ENCODE data around the gene TMEM45A. TPM values are rescaled to one million over a fixed set of nuclear protein-coding genes. Genes with fewer than 3 reads are reported as not detected.

The TMEM45A gene
- total and polyA plus RNA-seq, 2 donors (not counting 3 experiments of a cell fraction or from before 2014, with no cell fraction given), result 5.6 to 8.6 TPM

DNA sequence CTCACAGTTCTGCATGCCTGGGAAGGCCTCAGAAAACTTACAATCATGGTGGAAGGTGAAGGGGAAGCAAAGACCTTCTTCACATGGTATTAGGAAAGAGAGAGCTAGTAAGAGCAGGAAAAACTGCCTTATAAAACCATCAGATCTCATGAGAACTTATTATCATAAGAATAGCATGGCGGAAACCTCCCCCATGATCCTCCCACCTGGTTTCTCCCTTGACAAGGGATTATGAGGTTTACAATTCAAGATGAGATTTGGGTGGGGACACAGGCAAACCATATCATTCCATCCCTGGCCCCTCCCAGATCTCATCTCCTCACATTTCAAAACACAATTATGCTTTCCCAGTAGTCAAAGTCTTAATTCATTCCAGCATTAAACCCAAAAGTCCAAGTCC is 34.6 kb upstream of the TMEM45A start:
- no TSS peak for BruUV-seq (replicated peaks)

GRCh38 chr3:100458814-100459213 is 33.6 kb upstream of the TMEM45A start:
- no peaks in the 10 kb centered on the region for H4K20me1 ChIP-seq (replicated peaks; ENCODE audit: control insufficient read depth, extremely low read depth, insufficient read depth, low read length)
- no peaks in the 10 kb centered on the region for H3K36me3 ChIP-seq (ENCODE audit: control insufficient read depth in 2 of 2, extremely low read depth in 1 of 2, insufficient read depth in 2 of 2, low read length in 2 of 2)
- no peak overlapping the region for H3K4me3 ChIP-seq (replicated peaks in 1 of 3; ENCODE audit: insufficient read depth in 1 of 3, low read depth in 1 of 3, low read length in 3 of 3)
- H3K27ac ChIP-seq (ENCODE audit: insufficient read depth, low read depth, low read length), result no peak overlapping the region
- CTCF ChIA-PET, result no interaction called here
- H3K27me3 ChIP-seq (ENCODE audit: control insufficient read depth in 2 of 2, insufficient read depth in 2 of 2, low read length in 2 of 2), result peaks cover 0 to 5% of the 10 kb centered on the region in 2 experiments
- no peaks in the 10 kb centered on the region for H3K79me2 ChIP-seq (ENCODE audit: control insufficient read depth, insufficient read depth, low read length)
- FAIRE-seq, result no peak
- TF ChIP-seq FOS (IDR thresholded peaks at IDR 0.05; ENCODE audit: borderline replicate concordance, insufficient read depth, low read length), result no peak
- no peak for TF ChIP-seq POLR2AphosphoS5 (IDR thresholded peaks at IDR 0.05; ENCODE audit: insufficient read depth, low read depth, low read length)
- no peak for TF ChIP-seq POLR2A (IDR thresholded peaks at IDR 0.05; ENCODE audit: low read depth, low read length)
- no peak for TF ChIP-seq MAX (IDR thresholded peaks at IDR 0.05; ENCODE audit: insufficient read depth, insufficient read length)
- intact Hi-C loops (cut with micrococcal nuclease) (no loop called here), dilution Hi-C loops (cut with MboI; ENCODE audit: extremely low pct_ligation_motif_present, low sequenced_read_pairs) (no loop called here)
- DNase-seq (ENCODE audit: low read depth, low spot score), result no peak
- H2AFZ ChIP-seq (ENCODE audit: low read depth, low read length), result no peak overlapping the region
- no TSS peak for BruUV-seq (replicated peaks)
- no peak overlapping the region for H3K9ac ChIP-seq (replicated peaks; ENCODE audit: extremely low read depth, insufficient read depth, low read length)
- no peaks in the 10 kb centered on the region for H3K9me3 ChIP-seq (replicated peaks; ENCODE audit: control insufficient read depth, insufficient read depth, low read length)
- H3K4me2 ChIP-seq (ENCODE audit: insufficient read depth, low read length), result no peak overlapping the region
- POLR2A ChIA-PET, result no interaction called here
- H3K9me1 ChIP-seq (replicated peaks; ENCODE audit: control insufficient read depth, extremely low read depth, insufficient read depth, low read length), result no peaks in the 10 kb centered on the region
- H3K4me1 ChIP-seq (ENCODE audit: control insufficient read depth, extremely low read depth, insufficient read depth, low read length), result no peaks in the 10 kb centered on the region

More for the DNA sequence above, 34.6 kb upstream of the TMEM45A start:
- Histone ChIP-seq H3K9me1 (replicated peaks; ENCODE audit: control insufficient read depth, extremely low read depth, insufficient read depth, low read length) (no peaks in the 10 kb centered on the region), H3K4me2 (ENCODE audit: insufficient read depth, low read length) (no peak overlapping the region), H3K9me3 (replicated peaks; ENCODE audit: control insufficient read depth, insufficient read depth, low read length) (no peaks in the 10 kb centered on the region), H3K4me1 (ENCODE audit: control insufficient read depth, extremely low read depth, insufficient read depth, low read length) (no peaks in the 10 kb centered on the region), H3K79me2 (ENCODE audit: control insufficient read depth, insufficient read depth, low read length) (no peaks in the 10 kb centered on the region), H2AFZ (ENCODE audit: low read depth, low read length) (no peak overlapping the region), H3K36me3 (ENCODE audit: control insufficient read depth in 2 of 2, extremely low read depth in 1 of 2, insufficient read depth in 2 of 2, low read length in 2 of 2) (no peaks in the 10 kb centered on the region), H3K4me3 (replicated peaks in 1 of 3; ENCODE audit: insufficient read depth in 1 of 3, low read depth in 1 of 3, low read length in 3 of 3) (no peak overlapping the region), H3K27ac (ENCODE audit: insufficient read depth, low read depth, low read length) (no peak overlapping the region), H3K27me3 (ENCODE audit: control insufficient read depth in 2 of 2, insufficient read depth in 2 of 2, low read length in 2 of 2) (peaks cover 0 to 2% of the 10 kb centered on the region in 2 experiments), H3K9ac (replicated peaks; ENCODE audit: extremely low read depth, insufficient read depth, low read length) (no peak overlapping the region), H4K20me1 (replicated peaks; ENCODE audit: control insufficient read depth, extremely low read depth, insufficient read depth, low read length) (no peaks in the 10 kb centered on the region)
- POLR2A ChIA-PET, result no interaction called here
- FAIRE-seq (no peak), DNase-seq (ENCODE audit: low read depth, low spot score) (no peak)
- TF ChIP-seq FOS (IDR thresholded peaks at IDR 0.05; ENCODE audit: borderline replicate concordance, insufficient read depth, low read length), result no peak
- TF ChIP-seq POLR2A (IDR thresholded peaks at IDR 0.05; ENCODE audit: low read depth, low read length), result no peak
- no peak for TF ChIP-seq MAX (IDR thresholded peaks at IDR 0.05; ENCODE audit: insufficient read depth, insufficient read length)
- TF ChIP-seq GATA2 (IDR thresholded peaks at IDR 0.05; ENCODE audit: insufficient read depth, insufficient read length, low read depth, low read length), result no peak
- no peak for TF ChIP-seq POLR2AphosphoS5 (IDR thresholded peaks at IDR 0.05; ENCODE audit: insufficient read depth, low read depth, low read length)
- TF ChIP-seq EZH2 (IDR thresholded peaks at IDR 0.05; ENCODE audit: borderline replicate concordance, low read depth, low read length, severe bottlenecking), result no peak
- TF ChIP-seq MYC (IDR thresholded peaks at IDR 0.05; ENCODE audit: low read depth, low read length), result no peak
- intact Hi-C loops (cut with micrococcal nuclease) (no loop called here), dilution Hi-C loops (cut with MboI; ENCODE audit: extremely low pct_ligation_motif_present, low sequenced_read_pairs) (no loop called here)
- CTCF ChIA-PET, result interaction anchor here (1.2 kb wide), 1 partner anchor 10 kb away, joined by 3 read pairs; no protein-coding TSS in a partner anchor
